Osteoblast (primary cell): ENCODE measurements around the gene SYT12. TPM values are rescaled to one million over a fixed set of nuclear protein-coding genes. Genes with fewer than 3 reads are reported as not detected.
A peak's percentile ranks its signal among the peaks of the same experiment; 100 is the strongest.

Experiments
- DNase-seq: peaks from one replicate; pipeline ENCODE4 v3.0.0; 2011; ENCODE audit warnings: low spot score, mixed read lengths; ENCODE audit not compliant: insufficient read length; ENCODE audit errors: missing footprints
- H2AFZ ChIP-seq: 2 replicates; pipeline ENCODE4 v1.6.0; 2011; ENCODE audit warnings: mild to moderate bottlenecking, low read length
- H3K27ac ChIP-seq: 2 replicates; pipeline ENCODE4 v1.5.1; 2011; ENCODE audit warnings: mild to moderate bottlenecking, low read depth, low read length, moderate library complexity
- H3K27me3 ChIP-seq: 2 replicates; pipeline ENCODE4 v1.6.0; 2012; ENCODE audit warnings: mild to moderate bottlenecking, control low read depth, inconsistent platforms, low read length, moderate library complexity; ENCODE audit not compliant: insufficient read depth
- H3K36me3 ChIP-seq: 2 replicates; pipeline ENCODE4 v1.5.1; 2011; ENCODE audit warnings: mild to moderate bottlenecking, low read length, control low read depth, moderate library complexity; ENCODE audit not compliant: insufficient read depth
- H3K4me1 ChIP-seq: 2 replicates; pipeline ENCODE4 v1.5.1; 2011; ENCODE audit warnings: mild to moderate bottlenecking, low read length, control low read depth, moderate library complexity; ENCODE audit not compliant: insufficient read depth
- H3K4me2 ChIP-seq: 2 replicates; pipeline ENCODE4 v1.6.0; 2011; ENCODE audit warnings: mild to moderate bottlenecking, low read length; ENCODE audit not compliant: insufficient read depth
- H3K4me3 ChIP-seq: fragments of 200-600 bp; sonication (generic); 3 replicates; pipeline ENCODE4 v1.5.1; 2012; ENCODE audit warnings: mild to moderate bottlenecking, low read length, inconsistent platforms; ENCODE audit not compliant: insufficient read depth
- H3K79me2 ChIP-seq: 2 replicates; pipeline ENCODE4 v1.6.0; 2012; ENCODE audit warnings: mild to moderate bottlenecking, low read length, control low read depth, inconsistent platforms; ENCODE audit not compliant: insufficient read depth
- H3K9me3 ChIP-seq: 2 replicates; pipeline ENCODE4 v1.5.1; 2011; ENCODE audit warnings: low read depth, low read length, control low read depth
- H4K20me1 ChIP-seq: 2 replicates; pipeline ENCODE4 v1.6.0; 2012; ENCODE audit warnings: mild to moderate bottlenecking, low read length, control low read depth; ENCODE audit not compliant: insufficient read depth
- CTCF ChIP-seq: IDR thresholded peaks from 2 replicates; pipeline ENCODE4 v1.5.1; 2011; ENCODE audit warnings: mild to moderate bottlenecking, low read depth, low read length, moderate library complexity; ENCODE audit errors: extremely low read depth
- total RNA-seq: library from RNA; depleted of rRNA; stranded (reverse); fragments of >200 nt; gene quantifications from 2 replicates; pipeline ENCODE4 v1.2.3, GENCODE V29; 2012

SYT12 gene
- total RNA-seq, 1 donor: 4.0 TPM

GRCh38 chr11:67082071-67082791, 59.3 kb downstream of the SYT12 start:
- Histone ChIP-seq H3K4me3 (peak overlapping the region; percentile 37), H3K4me2 (peak overlapping the region; percentile 71), H3K9me3 (no peaks in the 10 kb centered on the region), H3K27me3 (no peaks in the 10 kb centered on the region), H3K27ac (no peak overlapping the region), H3K4me1 (peaks cover 16% of the 10 kb centered on the region), H3K36me3 (no peaks in the 10 kb centered on the region), H3K79me2 (no peaks in the 10 kb centered on the region), H2AFZ (peak overlapping the region; percentile 62), H4K20me1 (no peaks in the 10 kb centered on the region)
- no peak for TF ChIP-seq CTCF
- peak; percentile 39 for DNase-seq

GRCh38 chr11:67083786-67084366, 60.9 kb downstream of the SYT12 start:
- DNase-seq: peak; percentile 26
- Histone ChIP-seq H3K4me3 (no peak overlapping the region), H3K27me3 (no peaks in the 10 kb centered on the region), H3K79me2 (no peaks in the 10 kb centered on the region), H3K4me1 (peaks cover 8% of the 10 kb centered on the region), H4K20me1 (no peaks in the 10 kb centered on the region), H2AFZ (no peak overlapping the region), H3K36me3 (no peaks in the 10 kb centered on the region), H3K9me3 (no peaks in the 10 kb centered on the region), H3K4me2 (no peak overlapping the region), H3K27ac (no peak overlapping the region)
- TF ChIP-seq CTCF: no peak

GRCh38 chr11:67085617-67086016, 62.7 kb downstream of the SYT12 start:
- no peaks in the 10 kb centered on the region for H4K20me1 ChIP-seq
- H3K27me3 ChIP-seq: no peaks in the 10 kb centered on the region
- no peak overlapping the region for H3K4me3 ChIP-seq
- H3K36me3 ChIP-seq: no peaks in the 10 kb centered on the region
- no peak overlapping the region for H3K27ac ChIP-seq
- H3K4me2 ChIP-seq: no peak overlapping the region
- H3K4me1 ChIP-seq: peaks cover 8% of the 10 kb centered on the region
- H3K79me2 ChIP-seq: no peaks in the 10 kb centered on the region
- TF ChIP-seq CTCF: no peak
- no peak overlapping the region for H2AFZ ChIP-seq
- H3K9me3 ChIP-seq: no peaks in the 10 kb centered on the region
- DNase-seq: peak; percentile 77

GRCh38 chr11:67090717-67091116, 67.8 kb downstream of the SYT12 start:
- Histone ChIP-seq H2AFZ (no peak overlapping the region), H3K27me3 (no peaks in the 10 kb centered on the region), H3K9me3 (no peaks in the 10 kb centered on the region), H3K4me3 (no peak overlapping the region), H3K4me2 (no peak overlapping the region), H3K4me1 (no peaks in the 10 kb centered on the region), H3K36me3 (no peaks in the 10 kb centered on the region), H3K27ac (no peak overlapping the region), H4K20me1 (no peaks in the 10 kb centered on the region), H3K79me2 (no peaks in the 10 kb centered on the region)
- TF ChIP-seq CTCF: no peak
- DNase-seq: peak; percentile 6
